H9 (cell line): ENCODE results near the gene ADAMTSL4. TPM values are rescaled to one million over a fixed set of nuclear protein-coding genes. Genes with fewer than 3 reads are reported as not detected.

Experiments used
- DNase-seq: peaks from one replicate; pipeline ENCODE4 v3.0.0-alpha.2; 2017
- H2AFZ ChIP-seq: one replicate; pipeline ENCODE4 v1.6.1; 2013; ENCODE audit warnings: mild to moderate bottlenecking, low read length, control low read depth, moderate library complexity
- H2AK5ac ChIP-seq: 2 replicates; pipeline ENCODE4 v1.6.1; 2013; ENCODE audit warnings: low read length, control low read depth, mixed read lengths; ENCODE audit not compliant: insufficient read length
- H2BK120ac ChIP-seq: one replicate; pipeline ENCODE4 v1.6.1; 2013; ENCODE audit warnings: low read depth, mild to moderate bottlenecking, low read length, control low read depth, inconsistent platforms; ENCODE audit not compliant: poor library complexity, severe bottlenecking
- H2BK12ac ChIP-seq: 2 replicates; pipeline ENCODE4 v1.6.1; 2013; ENCODE audit warnings: low read length, control low read depth, mixed read lengths, low read depth; ENCODE audit not compliant: insufficient read length
- H2BK15ac ChIP-seq: 2 replicates; pipeline ENCODE4 v1.6.1; 2013; ENCODE audit warnings: low read depth, low read length, control low read depth
- H2BK20ac ChIP-seq: one replicate; pipeline ENCODE4 v1.6.1; 2013; ENCODE audit warnings: low read depth, mild to moderate bottlenecking, low read length, control low read depth, inconsistent platforms; ENCODE audit not compliant: poor library complexity, severe bottlenecking
- H2BK5ac ChIP-seq: 2 replicates; pipeline ENCODE4 v1.6.1; 2013; ENCODE audit warnings: low read length, control low read depth, mixed read lengths; ENCODE audit not compliant: insufficient read length
- H3K14ac ChIP-seq: 2 replicates; pipeline ENCODE4 v1.6.1; 2013; ENCODE audit warnings: low read length, control low read depth; ENCODE audit not compliant: insufficient read depth
- H3K18ac ChIP-seq: 2 replicates; pipeline ENCODE4 v1.6.1; 2013; ENCODE audit warnings: low read depth, mild to moderate bottlenecking, mixed read lengths, low read length, control low read depth; ENCODE audit not compliant: insufficient read length
- H3K23ac ChIP-seq: 2 replicates; pipeline ENCODE4 v1.6.1; 2013; ENCODE audit warnings: low read length, control low read depth, mixed read lengths, low read depth; ENCODE audit not compliant: insufficient read length
- H3K23me2 ChIP-seq: 2 replicates; pipeline ENCODE4 v1.6.1; 2013; ENCODE audit warnings: low read depth, mild to moderate bottlenecking, mixed read lengths, low read length, control low read depth; ENCODE audit not compliant: insufficient read length, poor library complexity, severe bottlenecking
- H3K27ac ChIP-seq: 2 replicates; pipeline ENCODE4 v1.5.1; 2013; ENCODE audit warnings: low read length, control low read depth, mixed read lengths, low read depth; ENCODE audit not compliant: insufficient read length
- H3K27me3 ChIP-seq: 2 replicates; pipeline ENCODE4 v1.6.1; 2013; ENCODE audit warnings: low read length, control low read depth, inconsistent platforms; ENCODE audit not compliant: insufficient read depth
- H3K4ac ChIP-seq: 2 replicates; pipeline ENCODE4 v1.6.1; 2013; ENCODE audit warnings: low read depth, mild to moderate bottlenecking, control low read depth, inconsistent platforms, low read length, moderate library complexity
- H3K4me1 ChIP-seq: 2 replicates; pipeline ENCODE4 v1.6.1; 2013; ENCODE audit warnings: low read length, control low read depth, inconsistent platforms; ENCODE audit not compliant: insufficient read depth
- H3K4me2 ChIP-seq: 2 replicates; pipeline ENCODE4 v1.6.1; 2013; ENCODE audit warnings: low read length, control low read depth, mixed read lengths; ENCODE audit not compliant: insufficient read length, insufficient read depth
- H3K56ac ChIP-seq: 2 replicates; pipeline ENCODE4 v1.6.1; 2013; ENCODE audit warnings: low read depth, mild to moderate bottlenecking, mixed read lengths, low read length, control low read depth; ENCODE audit not compliant: insufficient read length
- H3K79me1 ChIP-seq: 2 replicates; pipeline ENCODE4 v1.6.1; 2013; ENCODE audit warnings: low read depth, mild to moderate bottlenecking, moderate library complexity, low read length, control low read depth, inconsistent platforms; ENCODE audit not compliant: insufficient read depth, poor library complexity, severe bottlenecking
- H3K79me2 ChIP-seq: 2 replicates; pipeline ENCODE4 v1.6.1; 2013; ENCODE audit warnings: low read length, control low read depth, inconsistent platforms; ENCODE audit not compliant: insufficient read depth
- H3K9ac ChIP-seq: 2 replicates; pipeline ENCODE4 v1.6.1; 2013; ENCODE audit warnings: low read length, control low read depth, mixed read lengths; ENCODE audit not compliant: insufficient read length; ENCODE audit errors: extremely low read depth
- H3K9me3 ChIP-seq: one replicate; pipeline ENCODE4 v1.6.1; 2013; ENCODE audit warnings: low read depth, low read length, inconsistent platforms; ENCODE audit not compliant: control insufficient read depth
- H3T11ph ChIP-seq: one replicate; pipeline ENCODE4 v1.6.1; 2013; ENCODE audit warnings: mild to moderate bottlenecking, low read length, control low read depth, inconsistent platforms
- H4K20me1 ChIP-seq: one replicate; pipeline ENCODE4 v1.6.1; 2013; ENCODE audit not compliant: control insufficient read depth, insufficient read length, insufficient read depth
- H4K5ac ChIP-seq: 2 replicates; pipeline ENCODE4 v1.6.1; 2013; ENCODE audit warnings: low read depth, mild to moderate bottlenecking, mixed read lengths, low read length, control low read depth; ENCODE audit not compliant: insufficient read length
- H4K8ac ChIP-seq: replicated peaks from 2 replicates; pipeline ENCODE4 v1.6.1; 2013; ENCODE audit warnings: low read length, control low read depth, mixed read lengths, low read depth; ENCODE audit not compliant: insufficient read length
- H4K91ac ChIP-seq: 2 replicates; pipeline ENCODE4 v1.6.1; 2013; ENCODE audit warnings: low read depth, mild to moderate bottlenecking, moderate library complexity, mixed read lengths, low read length, control low read depth; ENCODE audit not compliant: insufficient read length
- H3K27ac Mint-ChIP-seq, 3 experiments: 2 replicates in 2 of 3; 3 replicates in 1 of 3; pipeline ENCODE4 v1.8.0; 2020 to 2021; ENCODE audit warnings: mixed read lengths in 3 of 3, mild to moderate bottlenecking in 1 of 3, moderate library complexity in 1 of 3
- H3K27me3 Mint-ChIP-seq: 2 replicates; pipeline ENCODE4 v1.8.0; 2021; ENCODE audit warnings: low read depth, mild to moderate bottlenecking, moderate library complexity, mixed read lengths
- H3K36me3 Mint-ChIP-seq, 3 experiments: 2 replicates in 2 of 3; 3 replicates in 1 of 3; pipeline ENCODE4 v1.8.0; 2020 to 2021; ENCODE audit warnings: low read depth in 3 of 3, mixed read lengths in 3 of 3; ENCODE audit not compliant: insufficient read depth in 1 of 3
- H3K4me1 Mint-ChIP-seq, 2 experiments: 2 replicates each; pipeline ENCODE4 v1.8.0; 2020; ENCODE audit warnings: mixed read lengths in 2 of 2
- H3K4me3 Mint-ChIP-seq, 2 experiments: 2 replicates in 1 of 2; 3 replicates in 1 of 2; pipeline ENCODE4 v1.8.0; 2020 to 2021; ENCODE audit warnings: mild to moderate bottlenecking in 2 of 2, mixed read lengths in 2 of 2, moderate library complexity in 1 of 2
- H3K9me3 Mint-ChIP-seq, 2 experiments: 2 replicates in 1 of 2; 3 replicates in 1 of 2; pipeline ENCODE4 v1.8.0; 2020; ENCODE audit warnings: mild to moderate bottlenecking in 2 of 2, mixed read lengths in 2 of 2, moderate library complexity in 1 of 2
- WGBS: extraction: QIAGEN DNeasy Blood & Tissue Kit; methylation state at CpG from one replicate; pipeline ENCODE4 v1.1.7; 2013; ENCODE audit warnings: missing lambda C conversion rate, low lambda C conversion rate, mixed read lengths; ENCODE audit not compliant: insufficient read length; ENCODE audit errors: extremely low coverage; 5-methylcytosine and 5-hydroxymethylcytosine counted together
- total RNA-seq: library from RNA; stranded (reverse); gene quantifications from 2 replicates; pipeline ENCODE4 v1.2.1, GENCODE V29; 2021
- TF ChIP-seq, protein P1 (sequence below): fragments of 200-600 bp; sonication (generic); conservative IDR thresholded peaks from 3 replicates; pipeline ENCODE4 v1.8.0; 2021; ENCODE audit warnings: antibody characterized with exemption, mild to moderate bottlenecking

The ADAMTSL4 gene
- total RNA-seq, 1 experiment from 2014 or later, result 6.1 TPM

DNA sequence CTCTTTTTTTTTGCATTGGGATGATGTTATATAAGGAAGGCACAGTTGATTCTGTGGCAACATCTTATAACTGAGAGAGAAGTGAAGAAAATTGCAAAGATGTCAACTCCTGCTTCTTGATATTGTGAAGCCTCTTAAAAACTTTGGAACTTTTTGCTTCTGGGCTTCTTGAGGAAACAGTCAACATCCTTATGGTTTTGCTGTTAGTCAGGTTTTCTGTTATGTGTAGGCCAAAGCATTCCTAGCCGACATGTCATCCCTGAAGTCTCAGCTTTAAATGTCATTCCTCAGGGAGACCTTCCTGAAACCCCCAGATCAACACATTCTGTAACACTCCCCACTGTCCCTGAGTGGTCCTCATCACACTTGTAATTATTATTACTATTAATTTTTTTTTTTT lies 21.0 kb upstream of the ADAMTSL4 start:
- Histone ChIP-seq H2AFZ (no peak overlapping the region), H4K8ac (no peak overlapping the region), H3K27ac (no peak overlapping the region), H3K23ac (no peak overlapping the region), H2BK120ac (no peak overlapping the region), H2BK12ac (no peak overlapping the region), H3K27me3 (no peaks in the 10 kb centered on the region), H4K5ac (no peak overlapping the region), H3K79me2 (no peaks in the 10 kb centered on the region), H3K56ac (no peak overlapping the region), H3K14ac (no peak overlapping the region), H3K9me3 (no peaks in the 10 kb centered on the region), H3K23me2 (no peaks in the 10 kb centered on the region), H2BK20ac (no peak overlapping the region), H2BK15ac (no peak overlapping the region), H2BK5ac (no peak overlapping the region), H2AK5ac (no peak overlapping the region), H3K4me1 (no peaks in the 10 kb centered on the region), H3K9ac (no peak overlapping the region), H3K4me2 (no peak overlapping the region), H4K20me1 (no peaks in the 10 kb centered on the region), H3K79me1 (no peaks in the 10 kb centered on the region), H3K4ac (no peak overlapping the region), H4K91ac (no peak overlapping the region), H3K18ac (no peak overlapping the region), H3T11ph (no peak overlapping the region)
- Mint-ChIP-seq H3K4me3 (no peak overlapping the region), H3K36me3 (no peaks in the 10 kb centered on the region), H3K27me3 (no peaks in the 10 kb centered on the region; the same call in 1 of the 2 replicates), H3K27ac (no peak overlapping the region), H3K4me1 (peaks cover 7 to 9% of the 10 kb centered on the region in 2 experiments), H3K9me3 (no peaks in the 10 kb centered on the region)
- no CpG with 5 or more reads among the region's 1 CpG for WGBS
- TF ChIP-seq, protein P1, sequence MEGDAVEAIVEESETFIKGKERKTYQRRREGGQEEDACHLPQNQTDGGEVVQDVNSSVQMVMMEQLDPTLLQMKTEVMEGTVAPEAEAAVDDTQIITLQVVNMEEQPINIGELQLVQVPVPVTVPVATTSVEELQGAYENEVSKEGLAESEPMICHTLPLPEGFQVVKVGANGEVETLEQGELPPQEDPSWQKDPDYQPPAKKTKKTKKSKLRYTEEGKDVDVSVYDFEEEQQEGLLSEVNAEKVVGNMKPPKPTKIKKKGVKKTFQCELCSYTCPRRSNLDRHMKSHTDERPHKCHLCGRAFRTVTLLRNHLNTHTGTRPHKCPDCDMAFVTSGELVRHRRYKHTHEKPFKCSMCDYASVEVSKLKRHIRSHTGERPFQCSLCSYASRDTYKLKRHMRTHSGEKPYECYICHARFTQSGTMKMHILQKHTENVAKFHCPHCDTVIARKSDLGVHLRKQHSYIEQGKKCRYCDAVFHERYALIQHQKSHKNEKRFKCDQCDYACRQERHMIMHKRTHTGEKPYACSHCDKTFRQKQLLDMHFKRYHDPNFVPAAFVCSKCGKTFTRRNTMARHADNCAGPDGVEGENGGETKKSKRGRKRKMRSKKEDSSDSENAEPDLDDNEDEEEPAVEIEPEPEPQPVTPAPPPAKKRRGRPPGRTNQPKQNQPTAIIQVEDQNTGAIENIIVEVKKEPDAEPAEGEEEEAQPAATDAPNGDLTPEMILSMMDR, result no peak
- no peak for DNase-seq
